Measurements from ENCODE around the gene NUDCD3. TPM values are rescaled to one million over a fixed set of nuclear protein-coding genes. Genes with fewer than 3 reads are reported as not detected.

NUDCD3 gene
- total RNA-seq, 1 donor from 2014 or later: 91.0 TPM

GRCh38 chr7:44461387-44461786 is 29.1 kb downstream of the NUDCD3 start:
- Histone ChIP-seq H3K4me1 (peaks cover 11% of the 10 kb centered on the region), H3K36me3 (peaks cover 5% of the 10 kb centered on the region), H3K27me3 (no peaks in the 10 kb centered on the region), H3K4me3 (no peak overlapping the region), H3K27ac (no peak overlapping the region), H3K9me3 (no peaks in the 10 kb centered on the region)
- TF ChIP-seq CTCF (IDR thresholded peaks at IDR 0.05): no peak
- DNase-seq (no peak), ATAC-seq (no peak)
- intact Hi-C loops (cut with DNase I): no loop called here

GRCh38 chr7:44460325-44460724 is 30.1 kb downstream of the NUDCD3 start:
- ATAC-seq: peak; percentile 65
- Histone ChIP-seq H3K27ac (no peak overlapping the region), H3K27me3 (no peaks in the 10 kb centered on the region), H3K4me1 (peaks cover 11% of the 10 kb centered on the region), H3K4me3 (no peak overlapping the region), H3K36me3 (peaks cover 4% of the 10 kb centered on the region), H3K9me3 (no peaks in the 10 kb centered on the region)
- intact Hi-C loops (cut with DNase I): no loop called here
- no peak for DNase-seq
- TF ChIP-seq CTCF (IDR thresholded peaks at IDR 0.05): no peak

- Histone ChIP-seq H3K27ac (no peak overlapping the region), H3K36me3 (peaks cover 12% of the 10 kb centered on the region), H3K4me1 (no peaks in the 10 kb centered on the region), H3K27me3 (no peaks in the 10 kb centered on the region), H3K9me3 (no peaks in the 10 kb centered on the region), H3K4me3 (no peak overlapping the region)
- DNase-seq (no peak), ATAC-seq (no peak)
- intact Hi-C loops (cut with DNase I): no loop called here
- no peak for TF ChIP-seq CTCF (IDR thresholded peaks at IDR 0.05)
Measured at GRCh38 chr7:44455155-44455554, 35.3 kb downstream of the NUDCD3 start.

- H3K27ac ChIP-seq: no peak overlapping the region
- H3K27me3 ChIP-seq: no peaks in the 10 kb centered on the region
- intact Hi-C loops (cut with DNase I): no loop called here
- no peak for DNase-seq
- no peaks in the 10 kb centered on the region for H3K4me1 ChIP-seq
- no peaks in the 10 kb centered on the region for H3K9me3 ChIP-seq
- no peak for ATAC-seq
- no peak for TF ChIP-seq CTCF (IDR thresholded peaks at IDR 0.05)
- H3K4me3 ChIP-seq: no peak overlapping the region
- peaks cover 12% of the 10 kb centered on the region for H3K36me3 ChIP-seq
Measured at GRCh38 chr7:44454348-44454747, 36.1 kb downstream of the NUDCD3 start.

- Histone ChIP-seq H3K4me3 (no peak overlapping the region), H3K9me3 (no peaks in the 10 kb centered on the region), H3K27ac (no peak overlapping the region), H3K4me1 (peaks cover 13% of the 10 kb centered on the region), H3K27me3 (no peaks in the 10 kb centered on the region), H3K36me3 (peaks cover 12% of the 10 kb centered on the region)
- intact Hi-C loops (cut with DNase I): no loop called here
- DNase-seq: no peak
- ATAC-seq: no peak
- TF ChIP-seq CTCF (IDR thresholded peaks at IDR 0.05): no peak
Measured at GRCh38 chr7:44451123-44451522, 39.3 kb downstream of the NUDCD3 start.

- TF ChIP-seq CTCF (IDR thresholded peaks at IDR 0.05): no peak
- Histone ChIP-seq H3K4me1 (peaks cover 18% of the 10 kb centered on the region), H3K9me3 (no peaks in the 10 kb centered on the region), H3K4me3 (no peak overlapping the region), H3K27me3 (no peaks in the 10 kb centered on the region), H3K36me3 (peaks cover 12% of the 10 kb centered on the region), H3K27ac (no peak overlapping the region)
- intact Hi-C loops (cut with DNase I): no loop called here
- ATAC-seq: no peak
- DNase-seq: no peak
Measured at GRCh38 chr7:44449584-44449928, 40.9 kb downstream of the NUDCD3 start.
